Stimulated activated naive CD4-positive, alpha-beta T cell (primary cell): ENCODE data around the gene UPF1.
"Not testable (repeated sequence)": the region's sequence is repeated elsewhere in the genome, so short reads cannot be mapped to it uniquely, and the experiment has no call there.

Source experiments
- DNase-seq, 6 experiments: peaks; one replicate each; lab custom pipeline; 2025; lab: John Stamatoyannopoulos, UW

The UPF1 gene

GRCh38 chr19:18898607-18899408 is 67.0 kb downstream of the UPF1 start:
- DNase-seq, result no peak

GRCh38 chr19:18899624-18900560 is 68.1 kb downstream of the UPF1 start:
- no peak for DNase-seq

- no peak for DNase-seq
Observed at GRCh38 chr19:18900700-18901481, 69.1 kb downstream of the UPF1 start.

GRCh38 chr19:18901491-18901890 is 69.7 kb downstream of the UPF1 start:
- no peak for DNase-seq

- not testable (repeated sequence) for DNase-seq
Observed at GRCh38 chr19:18902519-18902918, 70.8 kb downstream of the UPF1 start.

GRCh38 chr19:18903156-18904037 is 71.6 kb downstream of the UPF1 start:
- DNase-seq, result no peak

- DNase-seq, result no peak
Observed at GRCh38 chr19:18904334-18905057, 72.7 kb downstream of the UPF1 start.

- DNase-seq, result no peak
Observed at GRCh38 chr19:18905058-18905456, 73.3 kb downstream of the UPF1 start.

GRCh38 chr19:18905513-18906236 is 73.9 kb downstream of the UPF1 start:
- no peak for DNase-seq

GRCh38 chr19:18906605-18907519 is 75.1 kb downstream of the UPF1 start:
- DNase-seq, result no peak

GRCh38 chr19:18908917-18909619 is 77.3 kb downstream of the UPF1 start:
- no peak for DNase-seq

GRCh38 chr19:18910010-18910409 is 78.3 kb downstream of the UPF1 start:
- DNase-seq, result no peak

GRCh38 chr19:18910801-18911436 is 79.2 kb downstream of the UPF1 start:
- DNase-seq, result no peak

GRCh38 chr19:18912933-18913332 is 81.2 kb downstream of the UPF1 start:
- DNase-seq, result no peak

- DNase-seq, result no peak
Observed at GRCh38 chr19:18913466-18913865, 81.7 kb downstream of the UPF1 start.

- peak in 2 of 6 experiments; percentile 3 to 11 for DNase-seq
Observed at GRCh38 chr19:18915639-18916038, 83.9 kb downstream of the UPF1 start.

GRCh38 chr19:18917593-18917992 is 85.8 kb downstream of the UPF1 start:
- not testable (repeated sequence) for DNase-seq
